PC-3 (cell line): ENCODE results near the gene ZNF423. TPM values are rescaled to one million over a fixed set of nuclear protein-coding genes. Genes with fewer than 3 reads are reported as not detected.

Experiments
- ATAC-seq: fragments of 200-7000 bp; cut with Tn5 transposase; 2 replicates; pipeline ENCODE4 v1.9.1; 2020; ENCODE audit warnings: mild to moderate bottlenecking, moderate library complexity
- BruUV-seq: library from RNA; stranded (reverse); fragments of 400-500 nt; replicated peaks from 2 replicates; lab custom pipeline; 2021; lab: Mats Ljungman, UMichigan
- CTCF ChIA-PET: fragments of 300-600 bp; sonication (Branson Sonifier 250); formaldehyde crosslinking; loops from one replicate; lab custom pipeline; 2022; ENCODE audit warnings: antibody characterized with exemption; lab: Charles Lee
- POLR2A ChIA-PET: fragments of 300-600 bp; sonication (Branson Sonifier 250); formaldehyde crosslinking; loops from one replicate; lab custom pipeline; 2022; ENCODE audit warnings: antibody characterized with exemption; ENCODE audit not compliant: unreplicated experiment; lab: Charles Lee
- DNase-seq: peaks from one replicate; pipeline ENCODE4 v3.0.0-alpha.2; 2015
- H2AFZ ChIP-seq: fragments of 300-600 bp; sonication (generic); 2 replicates; pipeline ENCODE4 v1.6.0; 2016; ENCODE audit warnings: antibody characterized with exemption, low read length
- H3F3A ChIP-seq: fragments of 300-600 bp; sonication (generic); one replicate; pipeline ENCODE4 v1.6.0; 2017; ENCODE audit warnings: antibody characterized with exemption, low read length, control low read depth, mild to moderate bottlenecking; ENCODE audit not compliant: unreplicated experiment
- H3K27ac ChIP-seq: fragments of 300-600 bp; sonication (generic); 2 replicates; pipeline ENCODE4 v1.5.1; 2016; ENCODE audit warnings: mild to moderate bottlenecking, low read length
- H3K27me3 ChIP-seq: fragments of 300-600 bp; sonication (generic); 2 replicates; pipeline ENCODE4 v1.6.1; 2016; ENCODE audit warnings: low read length, mixed read lengths
- H3K36me3 ChIP-seq: fragments of 300-600 bp; sonication (generic); 2 replicates; pipeline ENCODE4 v1.6.1; 2016; ENCODE audit warnings: low read depth, mixed run types, low read length, mixed read lengths
- H3K4me1 ChIP-seq: fragments of 300-600 bp; sonication (generic); 2 replicates; pipeline ENCODE4 v1.5.1; 2016; ENCODE audit warnings: low read length; ENCODE audit not compliant: insufficient read depth
- H3K4me2 ChIP-seq: fragments of 300-600 bp; sonication (generic); 2 replicates; pipeline ENCODE4 v1.6.0; 2016; ENCODE audit warnings: low read length
- H3K4me3 ChIP-seq: fragments of 300-600 bp; sonication (generic); 2 replicates; pipeline ENCODE4 v1.5.1; 2016; ENCODE audit warnings: mild to moderate bottlenecking, low read length, mixed read lengths
- H3K79me2 ChIP-seq: fragments of 300-600 bp; sonication (generic); 2 replicates; pipeline ENCODE4 v1.6.1; 2017; ENCODE audit warnings: low read length, mixed read lengths
- H3K9ac ChIP-seq: fragments of 300-600 bp; sonication (generic); 2 replicates; pipeline ENCODE4 v1.6.0; 2016; ENCODE audit warnings: mild to moderate bottlenecking, low read length
- H3K9me2 ChIP-seq: fragments of 300-600 bp; sonication (generic); replicated peaks from 2 replicates; pipeline ENCODE4 v1.6.1; 2016; ENCODE audit warnings: mixed run types, low read length, mixed read lengths
- H3K9me3 ChIP-seq: fragments of 300-600 bp; sonication (generic); 2 replicates; pipeline ENCODE4 v1.6.1; 2016; ENCODE audit warnings: low read length, mixed read lengths
- H4K20me1 ChIP-seq: fragments of 300-600 bp; sonication (generic); 2 replicates; pipeline ENCODE4 v1.6.1; 2016; ENCODE audit warnings: low read length, mixed read lengths
- CTCF ChIP-seq: fragments of 300-600 bp; sonication (generic); conservative IDR thresholded peaks from 2 replicates; pipeline ENCODE4 v1.5.1; 2017; ENCODE audit warnings: antibody characterized with exemption, low read depth, mild to moderate bottlenecking, low read length
- EZH2 ChIP-seq: fragments of 300-600 bp; sonication (generic); IDR thresholded peaks from one replicate; pipeline ENCODE4 v1.6.1; 2017; ENCODE audit warnings: antibody characterized with exemption, mild to moderate bottlenecking, low read length; ENCODE audit not compliant: unreplicated experiment
- EZH2phosphoT487 ChIP-seq: fragments of 300-600 bp; sonication (generic); IDR thresholded peaks from 2 replicates; pipeline ENCODE4 v1.6.1; 2018; ENCODE audit warnings: mild to moderate bottlenecking, antibody characterized with exemption, low read length, borderline replicate concordance
- intact Hi-C: fragments of 100-400 bp; cut with micrococcal nuclease; formaldehyde crosslinking; loops from 2 replicates; pipeline ENCODE4 v1.9.0; 2023
- total RNA-seq: library from RNA; depleted of rRNA; stranded (reverse); fragments of >200 nt; gene quantifications from 2 replicates; pipeline ENCODE4 v1.2.3, GENCODE V29; 2014

ZNF423 gene
- total RNA-seq, 1 experiment from 2014 or later, result not detected

- ATAC-seq, result no peak
- H3K9me2 ChIP-seq, result no peaks in the 10 kb centered on the region
- TF ChIP-seq EZH2 (no peak), EZH2phosphoT487 (no peak), CTCF (no peak)
- peaks cover 31% of the 10 kb centered on the region for H3K27me3 ChIP-seq
- no peaks in the 10 kb centered on the region for H3K79me2 ChIP-seq
- H3K4me2 ChIP-seq, result no peak overlapping the region
- H3K9ac ChIP-seq, result no peak overlapping the region
- DNase-seq, result no peak
- no peaks in the 10 kb centered on the region for H3K4me1 ChIP-seq
- H3K4me3 ChIP-seq, result no peak overlapping the region
- no TSS peak for BruUV-seq
- CTCF ChIA-PET, result no interaction called here
- H3F3A ChIP-seq, result no peaks in the 10 kb centered on the region
- no peaks in the 10 kb centered on the region for H3K9me3 ChIP-seq
- H3K27ac ChIP-seq, result no peak overlapping the region
- POLR2A ChIA-PET, result no interaction called here
- H4K20me1 ChIP-seq, result no peaks in the 10 kb centered on the region
- intact Hi-C loops, result no loop called here
- no peaks in the 10 kb centered on the region for H3K36me3 ChIP-seq
- no peak overlapping the region for H2AFZ ChIP-seq
Observed at GRCh38 chr16:49485663-49486062, 370.2 kb downstream of the ZNF423 start.

- Histone ChIP-seq H3K27me3 (peaks cover 31% of the 10 kb centered on the region), H3K9me3 (no peaks in the 10 kb centered on the region), H3K9me2 (no peaks in the 10 kb centered on the region), H2AFZ (no peak overlapping the region), H3K4me3 (no peak overlapping the region), H3K9ac (no peak overlapping the region), H3K36me3 (no peaks in the 10 kb centered on the region), H3K4me1 (no peaks in the 10 kb centered on the region), H3F3A (no peaks in the 10 kb centered on the region), H3K4me2 (no peak overlapping the region), H3K79me2 (no peaks in the 10 kb centered on the region), H4K20me1 (no peaks in the 10 kb centered on the region), H3K27ac (no peak overlapping the region)
- ATAC-seq (no peak), DNase-seq (no peak)
- TF ChIP-seq EZH2 (no peak), EZH2phosphoT487 (no peak), CTCF (no peak)
- no TSS peak for BruUV-seq
- ChIA-PET CTCF (no interaction called here), POLR2A (no interaction called here)
- intact Hi-C loops, result no loop called here
Observed at GRCh38 chr16:49484936-49485335, 371.0 kb downstream of the ZNF423 start.

GRCh38 chr16:49484451-49484849 lies 371.5 kb downstream of the ZNF423 start:
- no peak overlapping the region for H3K4me3 ChIP-seq
- H4K20me1 ChIP-seq, result no peaks in the 10 kb centered on the region
- no peak for DNase-seq
- no peaks in the 10 kb centered on the region for H3F3A ChIP-seq
- POLR2A ChIA-PET, result no interaction called here
- CTCF ChIA-PET, result no interaction called here
- H3K4me1 ChIP-seq, result no peaks in the 10 kb centered on the region
- no peak overlapping the region for H3K9ac ChIP-seq
- no peak overlapping the region for H3K4me2 ChIP-seq
- no peak overlapping the region for H3K27ac ChIP-seq
- BruUV-seq, result no TSS peak
- H3K79me2 ChIP-seq, result no peaks in the 10 kb centered on the region
- no peak overlapping the region for H2AFZ ChIP-seq
- TF ChIP-seq EZH2phosphoT487 (no peak), EZH2 (no peak), CTCF (no peak)
- peaks cover 31% of the 10 kb centered on the region for H3K27me3 ChIP-seq
- intact Hi-C loops, result no loop called here
- H3K36me3 ChIP-seq, result no peaks in the 10 kb centered on the region
- no peaks in the 10 kb centered on the region for H3K9me3 ChIP-seq
- ATAC-seq, result no peak
- no peaks in the 10 kb centered on the region for H3K9me2 ChIP-seq
